Liver (tissue), 9 donors: ENCODE measurements around the gene HAUS5. TPM values are rescaled to one million over a fixed set of nuclear protein-coding genes. Genes with fewer than 3 reads are reported as not detected.

Source experiments
- DNase-seq: peaks from one replicate; pipeline ENCODE4 v3.0.0-alpha.2; 2017; ENCODE audit warnings: low spot score
- H3K27ac ChIP-seq, 2 donors: one replicate each; pipeline ENCODE4 v1.7.0; 2013; ENCODE audit warnings: inconsistent platforms in 2 of 2, low read length in 2 of 2, control low read depth in 1 of 2, low read depth in 1 of 2, mild to moderate bottlenecking in 1 of 2
- H3K27me3 ChIP-seq, 4 donors: one replicate each; pipeline versions ENCODE4 v1.6.1 to v1.7.0; 2013; ENCODE audit warnings: low read length in 3 of 4, inconsistent platforms in 1 of 4, mild to moderate bottlenecking in 1 of 4, moderate library complexity in 1 of 4; ENCODE audit not compliant: control insufficient read depth in 4 of 4, insufficient read depth in 4 of 4
- H3K36me3 ChIP-seq, 4 donors: one replicate each; pipeline versions ENCODE4 v1.6.1 to v1.7.0; 2013; ENCODE audit warnings: low read length in 3 of 4, mild to moderate bottlenecking in 3 of 4, low read depth in 1 of 4, moderate library complexity in 1 of 4; ENCODE audit not compliant: control insufficient read depth in 4 of 4, insufficient read depth in 3 of 4
- H3K4me1 ChIP-seq, 4 donors: one replicate each; pipeline versions ENCODE4 v1.6.1 to v1.7.0; 2013; ENCODE audit warnings: low read length in 3 of 4, mild to moderate bottlenecking in 3 of 4, moderate library complexity in 1 of 4; ENCODE audit not compliant: control insufficient read depth in 4 of 4, insufficient read depth in 4 of 4
- H3K4me3 ChIP-seq, 3 donors: one replicate each; pipeline versions ENCODE4 v1.6.1 to v1.7.0; 2013; ENCODE audit warnings: low read length in 3 of 3, control low read depth in 1 of 3, low read depth in 1 of 3, mild to moderate bottlenecking in 1 of 3
- H3K9ac ChIP-seq, 2 donors: one replicate each; pipeline ENCODE4 v1.7.0; 2013; ENCODE audit warnings: low read length in 2 of 2, mild to moderate bottlenecking in 2 of 2, moderate library complexity in 2 of 2, control low read depth in 1 of 2, low read depth in 1 of 2
- H3K9me3 ChIP-seq, 4 donors: one replicate each; pipeline versions ENCODE4 v1.6.1 to v1.7.0; 2013; ENCODE audit warnings: low read length in 3 of 4; ENCODE audit not compliant: control insufficient read depth in 4 of 4
- EGR1 ChIP-seq, 2 donors: IDR thresholded peaks; 2 replicates each; pipeline ENCODE4 v1.6.1; 2016 to 2018; ENCODE audit warnings: antibody characterized with exemption in 2 of 2, low read depth in 2 of 2
- FOXA2 ChIP-seq: IDR thresholded peaks from 2 replicates; pipeline ENCODE4 v1.6.1; 2016; ENCODE audit warnings: antibody characterized with exemption
- GABPA ChIP-seq, 2 donors: IDR thresholded peaks in 1 of 2; conservative IDR thresholded peaks in 1 of 2; 2 replicates each; pipeline ENCODE4 v1.6.1; 2016; ENCODE audit warnings: antibody characterized with exemption in 2 of 2, mild to moderate bottlenecking in 1 of 2, moderate library complexity in 1 of 2
- HNF4A ChIP-seq, 2 donors: conservative IDR thresholded peaks; 2 replicates each; pipeline ENCODE4 v1.6.1; 2016; ENCODE audit warnings: antibody characterized with exemption in 2 of 2, mild to moderate bottlenecking in 2 of 2
- HNF4G ChIP-seq: IDR thresholded peaks from 2 replicates; pipeline ENCODE4 v1.6.1; 2016; ENCODE audit warnings: antibody characterized with exemption
- JUND ChIP-seq, 2 donors: IDR thresholded peaks; 2 replicates each; pipeline ENCODE4 v1.6.1; 2016; ENCODE audit warnings: antibody characterized with exemption in 2 of 2
- RAD21 ChIP-seq, 2 donors: IDR thresholded peaks; 2 replicates each; pipeline ENCODE4 v1.6.1; 2016; ENCODE audit warnings: antibody characterized with exemption in 2 of 2, mild to moderate bottlenecking in 2 of 2
- RXRA ChIP-seq, 2 donors: IDR thresholded peaks; 2 replicates each; pipeline ENCODE4 v1.6.1; 2017 to 2018; ENCODE audit warnings: antibody characterized with exemption in 2 of 2, mild to moderate bottlenecking in 1 of 2
- SP1 ChIP-seq: IDR thresholded peaks from 2 replicates; pipeline ENCODE4 v1.6.1; 2018; ENCODE audit warnings: antibody characterized with exemption, mild to moderate bottlenecking
- TAF1 ChIP-seq: conservative IDR thresholded peaks from 2 replicates; pipeline ENCODE4 v1.6.1; 2016; ENCODE audit warnings: antibody characterized with exemption, mild to moderate bottlenecking
- YY1 ChIP-seq: IDR thresholded peaks from 2 replicates; pipeline ENCODE4 v1.6.1; 2016; ENCODE audit warnings: antibody characterized with exemption, mild to moderate bottlenecking
- ZBTB33 ChIP-seq: IDR thresholded peaks from 2 replicates; pipeline ENCODE4 v1.6.1; 2016; ENCODE audit warnings: antibody characterized with exemption
- WGBS: extraction: QIAGEN DNeasy Blood & Tissue Kit; methylation state at CpG from one replicate; pipeline ENCODE4 v1.1.7; 2013; 5-methylcytosine and 5-hydroxymethylcytosine counted together
- polyA plus RNA-seq, 2 donors: library from polyadenylated mRNA; stranded (reverse) in 1 of 2; unstranded in 1 of 2; fragments of 200-250 nt in 1 of 2; fragments of >200 nt in 1 of 2; fragmentation: Nextera tagmentation in 1 of 2; extraction: Ambion mirVana in 1 of 2; gene quantifications; one replicate each; pipeline versions ENCODE4 v1.2.1 to v1.2.3, GENCODE V29; 2013 to 2015
- total RNA-seq, 2 donors: library from RNA; depleted of rRNA; stranded (reverse); fragments of >200 nt; gene quantifications; one replicate each; pipeline ENCODE4 v1.2.3, GENCODE V29; 2014
- TF ChIP-seq, protein P1 (sequence below): fragments of 150-350 bp; IDR thresholded peaks from 2 replicates; pipeline ENCODE4 v1.5.1; 2017; ENCODE audit warnings: improper control_type of control experiment, low read depth, low read length; ENCODE audit not compliant: missing input control
- TF ChIP-seq, protein P2 (sequence below): IDR thresholded peaks from 2 replicates; pipeline ENCODE4 v1.6.1; 2016; ENCODE audit warnings: antibody characterized with exemption
- donor health status: healthy.
- donor health status: healthy.
- donor health status: healthy.
- donor health status: healthy.
- donor health status: healthy.

HAUS5 gene
- total and polyA plus RNA-seq, 4 donors: 1.9 to 7.3 (median 2.3) TPM

GRCh38 chr19:35669566-35669965, 57.0 kb downstream of the HAUS5 start (continued):
- TF ChIP-seq ZBTB33: no peak
- no peak for TF ChIP-seq FOXA2
- no peak for TF ChIP-seq JUND (IDR thresholded peaks at IDR 0.05)

- no peak overlapping the region for H3K27ac ChIP-seq
- TF ChIP-seq FOXA2 (no peak), RAD21 (IDR thresholded peaks at IDR 0.05) (no peak), GABPA (IDR thresholded peaks at IDR 0.05 in 1 of 2, conservative IDR thresholded peaks at IDR 0.05 in 1 of 2) (no peak)
- TF ChIP-seq, protein P1, sequence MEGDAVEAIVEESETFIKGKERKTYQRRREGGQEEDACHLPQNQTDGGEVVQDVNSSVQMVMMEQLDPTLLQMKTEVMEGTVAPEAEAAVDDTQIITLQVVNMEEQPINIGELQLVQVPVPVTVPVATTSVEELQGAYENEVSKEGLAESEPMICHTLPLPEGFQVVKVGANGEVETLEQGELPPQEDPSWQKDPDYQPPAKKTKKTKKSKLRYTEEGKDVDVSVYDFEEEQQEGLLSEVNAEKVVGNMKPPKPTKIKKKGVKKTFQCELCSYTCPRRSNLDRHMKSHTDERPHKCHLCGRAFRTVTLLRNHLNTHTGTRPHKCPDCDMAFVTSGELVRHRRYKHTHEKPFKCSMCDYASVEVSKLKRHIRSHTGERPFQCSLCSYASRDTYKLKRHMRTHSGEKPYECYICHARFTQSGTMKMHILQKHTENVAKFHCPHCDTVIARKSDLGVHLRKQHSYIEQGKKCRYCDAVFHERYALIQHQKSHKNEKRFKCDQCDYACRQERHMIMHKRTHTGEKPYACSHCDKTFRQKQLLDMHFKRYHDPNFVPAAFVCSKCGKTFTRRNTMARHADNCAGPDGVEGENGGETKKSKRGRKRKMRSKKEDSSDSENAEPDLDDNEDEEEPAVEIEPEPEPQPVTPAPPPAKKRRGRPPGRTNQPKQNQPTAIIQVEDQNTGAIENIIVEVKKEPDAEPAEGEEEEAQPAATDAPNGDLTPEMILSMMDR: no peak
- TF ChIP-seq, protein P2, sequence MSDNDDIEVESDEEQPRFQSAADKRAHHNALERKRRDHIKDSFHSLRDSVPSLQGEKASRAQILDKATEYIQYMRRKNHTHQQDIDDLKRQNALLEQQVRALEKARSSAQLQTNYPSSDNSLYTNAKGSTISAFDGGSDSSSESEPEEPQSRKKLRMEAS: no peak
- no peaks in the 10 kb centered on the region for H3K9me3 ChIP-seq
- peaks cover 0 to 6% (median 2%) of the 10 kb centered on the region in 4 donors for H3K4me1 ChIP-seq
- 71% methylated on average over 4 of the region's 4 CpGs for WGBS
- H3K4me3 ChIP-seq: no peak overlapping the region
- no peaks in the 10 kb centered on the region for H3K27me3 ChIP-seq
- no peaks in the 10 kb centered on the region for H3K36me3 ChIP-seq
- DNase-seq: no peak
- no peak overlapping the region for H3K9ac ChIP-seq
Measured at GRCh38 chr19:35669974-35670373, 57.4 kb downstream of the HAUS5 start.

DNA sequence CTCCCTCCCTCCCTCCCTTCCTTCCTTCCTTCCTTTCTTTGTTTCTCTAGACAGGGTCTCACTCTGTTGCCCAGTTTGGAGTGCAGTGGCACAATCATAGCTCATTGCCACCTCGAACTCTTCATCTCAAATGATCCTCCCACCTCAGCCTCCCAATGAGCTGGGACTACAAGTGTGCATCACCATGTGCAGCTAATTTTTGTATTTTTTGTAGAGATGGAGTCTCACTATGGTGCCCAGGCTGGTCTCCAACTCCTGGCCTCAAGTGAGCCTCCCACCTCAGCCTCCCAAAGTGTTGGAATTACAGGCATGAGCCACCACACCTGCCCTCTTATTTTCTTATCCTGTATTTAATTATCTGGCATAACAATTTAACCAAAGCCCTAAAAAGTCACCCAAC, 58.2 kb downstream of the HAUS5 start:
- H3K4me1 ChIP-seq: peaks cover 0 to 6% (median 2%) of the 10 kb centered on the region in 4 donors
- no peak overlapping the region for H3K9ac ChIP-seq
- no peaks in the 10 kb centered on the region for H3K36me3 ChIP-seq
- no peak for TF ChIP-seq HNF4G
- H3K9me3 ChIP-seq: no peaks in the 10 kb centered on the region
- no peak for DNase-seq
- no peak overlapping the region for H3K4me3 ChIP-seq
- H3K27ac ChIP-seq: no peak overlapping the region
- H3K27me3 ChIP-seq: no peaks in the 10 kb centered on the region
- 91% methylated on average over 1 of the region's 1 CpG for WGBS

DNA sequence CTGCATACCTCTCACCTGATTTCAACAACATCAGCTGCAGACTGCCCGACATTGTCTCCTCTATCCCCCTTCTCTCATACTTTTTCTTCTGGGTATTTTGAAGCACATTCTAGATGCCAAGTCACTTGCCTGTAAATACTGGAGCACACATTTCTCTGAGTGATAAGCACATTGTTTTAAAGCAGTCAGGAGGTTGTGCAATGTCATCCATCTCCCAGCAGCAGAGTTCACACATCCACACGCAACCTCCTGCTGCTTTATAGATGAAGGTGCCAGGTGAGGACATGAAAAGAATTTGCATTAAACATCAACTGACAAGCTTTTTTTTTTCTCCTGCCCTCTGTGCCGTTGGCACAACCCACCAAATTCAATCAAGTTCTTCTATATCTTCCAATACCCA, 59.3 kb downstream of the HAUS5 start:
- WGBS: 21% methylated on average over 3 of the region's 3 CpGs
- Histone ChIP-seq H3K27ac (no peak overlapping the region), H3K9me3 (no peaks in the 10 kb centered on the region), H3K36me3 (no peaks in the 10 kb centered on the region), H3K9ac (no peak overlapping the region), H3K4me3 (no peak overlapping the region), H3K4me1 (peaks cover 0 to 6% (median 2%) of the 10 kb centered on the region in 4 donors), H3K27me3 (no peaks in the 10 kb centered on the region)
- DNase-seq: no peak
- TF ChIP-seq HNF4G: no peak
- TF ChIP-seq TAF1: no peak
- TF ChIP-seq FOXA2: no peak
- TF ChIP-seq, protein P1: no peak
- no peak for TF ChIP-seq ZBTB33
- no peak for TF ChIP-seq HNF4A (conservative IDR thresholded peaks at IDR 0.05)
- TF ChIP-seq, protein P2: no peak
- TF ChIP-seq YY1: no peak
- no peak for TF ChIP-seq SP1
- TF ChIP-seq EGR1 (IDR thresholded peaks at IDR 0.05; ENCODE audit: low read depth in 2 of 2): no peak
- no peak for TF ChIP-seq RXRA (IDR thresholded peaks at IDR 0.05)
- TF ChIP-seq RAD21 (IDR thresholded peaks at IDR 0.05): no peak
